ENCODE measurements around the gene SIRPB2.

The SIRPB2 gene

GRCh38 chr20:1491281-1491840, at the start of gene SIRPB2:
TSS of gene SIRPB2 (minus strand) at chr20:1491420. CDS start at chr20:1491359, 61 bp downstream.
- no peak for DNase-seq (ENCODE audit: low read depth)

- peak; percentile 1 for DNase-seq (ENCODE audit: low read depth)
Measured at GRCh38 chr20:1539816-1540419, 48.7 kb upstream of the SIRPB2 start.

- no peak for DNase-seq (ENCODE audit: low read depth)
Measured at GRCh38 chr20:1538655-1539054, 47.4 kb upstream of the SIRPB2 start.

GRCh38 chr20:1537731-1538058, 46.5 kb upstream of the SIRPB2 start:
- DNase-seq (ENCODE audit: low read depth): no peak

- no peak for DNase-seq (ENCODE audit: low read depth)
Measured at GRCh38 chr20:1536893-1537730, 45.9 kb upstream of the SIRPB2 start.

- DNase-seq (ENCODE audit: low read depth): no peak
Measured at GRCh38 chr20:1535420-1536175, 44.4 kb upstream of the SIRPB2 start.

- no peak for DNase-seq (ENCODE audit: low read depth)
Measured at GRCh38 chr20:1534526-1534925, 43.3 kb upstream of the SIRPB2 start.

GRCh38 chr20:1533059-1533458, 41.8 kb upstream of the SIRPB2 start:
- no peak for DNase-seq (ENCODE audit: low read depth)

- DNase-seq (ENCODE audit: low read depth): peak; percentile 14
Measured at GRCh38 chr20:1528811-1529210, 37.6 kb upstream of the SIRPB2 start.

GRCh38 chr20:1527923-1528322, 36.7 kb upstream of the SIRPB2 start:
- DNase-seq (ENCODE audit: low read depth): no peak

GRCh38 chr20:1526896-1527295, 35.7 kb upstream of the SIRPB2 start:
- DNase-seq (ENCODE audit: low read depth): no peak

GRCh38 chr20:1526310-1526709, 35.1 kb upstream of the SIRPB2 start:
- DNase-seq (ENCODE audit: low read depth): no peak

- no peak for DNase-seq (ENCODE audit: low read depth)
Measured at GRCh38 chr20:1524004-1524403, 32.8 kb upstream of the SIRPB2 start.

GRCh38 chr20:1517010-1517409, 25.8 kb upstream of the SIRPB2 start:
- DNase-seq (ENCODE audit: low read depth): no peak

- no peak for DNase-seq (ENCODE audit: low read depth)
Measured at GRCh38 chr20:1513801-1514200, 22.6 kb upstream of the SIRPB2 start.

GRCh38 chr20:1509237-1509636, 18.0 kb upstream of the SIRPB2 start:
- no peak for DNase-seq (ENCODE audit: low read depth)

- no peak for DNase-seq (ENCODE audit: low read depth)
Measured at GRCh38 chr20:1508574-1508973, 17.4 kb upstream of the SIRPB2 start.

- DNase-seq (ENCODE audit: low read depth): no peak
Measured at GRCh38 chr20:1507276-1507675, 16.1 kb upstream of the SIRPB2 start.

GRCh38 chr20:1505871-1506270, 14.7 kb upstream of the SIRPB2 start:
- no peak for DNase-seq (ENCODE audit: low read depth)

- peak; percentile 8 for DNase-seq (ENCODE audit: low read depth)
Measured at GRCh38 chr20:1505361-1505760, 14.1 kb upstream of the SIRPB2 start.

GRCh38 chr20:1503564-1504227, 12.5 kb upstream of the SIRPB2 start:
- peak; percentile 84 for DNase-seq (ENCODE audit: low read depth)

- peak; percentile 4 for DNase-seq (ENCODE audit: low read depth)
Measured at GRCh38 chr20:1500496-1500895, 9.3 kb upstream of the SIRPB2 start.
